Activated CD4-positive, alpha-beta T cell treated with anti-CD3 and anti-CD28 coated beads, Interleukin-2, amount 50 U/mL, for 24 hours (primary cell): ENCODE results near the gene IKBKE.

ENCODE experiments used
- DNase-seq, 2 donors: peaks; one replicate each; pipeline ENCODE4 v3.0.0-alpha.2; 2020; ENCODE audit warnings: low read depth in 1 of 2, low spot score in 1 of 2

Gene IKBKE

GRCh38 chr1:206469933-206470691 is at the start of gene IKBKE:
IKBKE (plus strand) TSS chr1:206470476; CDS start chr1:206473228, 2,752 bp downstream.
- no peak for DNase-seq

- no peak for DNase-seq
These were observed 48.5 kb upstream of the IKBKE start for GRCh38 chr1:206421616-206422340.

GRCh38 chr1:206422525-206422924 is 47.8 kb upstream of the IKBKE start:
- DNase-seq = no peak

GRCh38 chr1:206427291-206427690 is 43.0 kb upstream of the IKBKE start:
- DNase-seq = no peak

GRCh38 chr1:206429421-206429820 is 40.9 kb upstream of the IKBKE start:
- DNase-seq = no peak

GRCh38 chr1:206430031-206430983 is 40.0 kb upstream of the IKBKE start:
- DNase-seq = no peak

- no peak for DNase-seq
These were observed 34.8 kb upstream of the IKBKE start for GRCh38 chr1:206435445-206435844.

- no peak for DNase-seq
These were observed 31.7 kb upstream of the IKBKE start for GRCh38 chr1:206438554-206438953.

- DNase-seq = no peak
These were observed 31.1 kb upstream of the IKBKE start for GRCh38 chr1:206439205-206439604.

GRCh38 chr1:206441336-206441967 is 28.8 kb upstream of the IKBKE start:
- no peak for DNase-seq

GRCh38 chr1:206442101-206442500 is 28.2 kb upstream of the IKBKE start:
- DNase-seq = no peak

- DNase-seq = no peak
These were observed 25.2 kb upstream of the IKBKE start for GRCh38 chr1:206445116-206445515.

GRCh38 chr1:206445911-206446356 is 24.3 kb upstream of the IKBKE start:
- DNase-seq = no peak

GRCh38 chr1:206446688-206447421 is 23.4 kb upstream of the IKBKE start:
- no peak for DNase-seq

GRCh38 chr1:206447422-206447765 is 22.9 kb upstream of the IKBKE start:
- DNase-seq = no peak

- DNase-seq = no peak
These were observed 22.5 kb upstream of the IKBKE start for GRCh38 chr1:206447792-206448191.

GRCh38 chr1:206448471-206448870 is 21.8 kb upstream of the IKBKE start:
- no peak for DNase-seq

- DNase-seq = no peak
These were observed 20.7 kb upstream of the IKBKE start for GRCh38 chr1:206449565-206449964.

GRCh38 chr1:206450281-206450680 is 20.0 kb upstream of the IKBKE start:
- no peak for DNase-seq

GRCh38 chr1:206451134-206451686 is 19.1 kb upstream of the IKBKE start:
- DNase-seq = no peak
